ENCODE data around the gene BMAL2. TPM values are rescaled to one million over a fixed set of nuclear protein-coding genes. Genes with fewer than 3 reads are reported as not detected.
A peak's percentile ranks its signal among the peaks of the same experiment; 100 is the strongest.

BMAL2 gene
- total RNA-seq, 2 donors from 2014 or later: 2.0 to 2.5 TPM

- no peaks in the 10 kb centered on the region for H3K9me3 ChIP-seq
- DNase-seq (ENCODE audit: low spot score): no peak
- intact Hi-C loops (cut with DNase I): no loop called here
- TF ChIP-seq CTCF (IDR thresholded peaks at IDR 0.05): no peak
- TF ChIP-seq POLR2A (IDR thresholded peaks at IDR 0.05): no peak
- TF ChIP-seq POLR2AphosphoS5 (IDR thresholded peaks at IDR 0.05): no peak
- no peak overlapping the region for H3K4me3 ChIP-seq
- 25% methylated on average over 4 of the region's 4 CpGs for WGBS
- no peaks in the 10 kb centered on the region for H3K4me1 ChIP-seq (replicated peaks)
- H3K27ac ChIP-seq: no peak overlapping the region
- no peaks in the 10 kb centered on the region for H3K36me3 ChIP-seq
- no peaks in the 10 kb centered on the region for H3K27me3 ChIP-seq (replicated peaks; ENCODE audit: insufficient read depth)
Observed at GRCh38 chr12:27290501-27291168, 42.0 kb upstream of the BMAL2 start.

GRCh38 chr12:27291862-27292261 is 40.8 kb upstream of the BMAL2 start:
- no peak overlapping the region for H3K27ac ChIP-seq
- H3K4me1 ChIP-seq (replicated peaks): no peaks in the 10 kb centered on the region
- H3K4me3 ChIP-seq: no peak overlapping the region
- 16% methylated on average over 1 of the region's 1 CpG for WGBS
- TF ChIP-seq POLR2A (IDR thresholded peaks at IDR 0.05) (no peak), POLR2AphosphoS5 (IDR thresholded peaks at IDR 0.05) (peak; percentile 11)
- H3K9me3 ChIP-seq: no peaks in the 10 kb centered on the region
- DNase-seq (ENCODE audit: low spot score): no peak
- no peaks in the 10 kb centered on the region for H3K27me3 ChIP-seq (replicated peaks; ENCODE audit: insufficient read depth)
- H3K36me3 ChIP-seq: no peaks in the 10 kb centered on the region
- intact Hi-C loops (cut with DNase I): no loop called here

GRCh38 chr12:27292718-27293117 is 39.9 kb upstream of the BMAL2 start:
- intact Hi-C loops (cut with DNase I): no loop called here
- H3K4me3 ChIP-seq: no peak overlapping the region
- H3K9me3 ChIP-seq: no peaks in the 10 kb centered on the region
- H3K4me1 ChIP-seq (replicated peaks): no peaks in the 10 kb centered on the region
- no peak for DNase-seq (ENCODE audit: low spot score)
- TF ChIP-seq POLR2A (IDR thresholded peaks at IDR 0.05): no peak
- TF ChIP-seq CTCF (IDR thresholded peaks at IDR 0.05): no peak
- no peak for TF ChIP-seq POLR2AphosphoS5 (IDR thresholded peaks at IDR 0.05)
- H3K27ac ChIP-seq: no peak overlapping the region
- H3K36me3 ChIP-seq: no peaks in the 10 kb centered on the region
- H3K27me3 ChIP-seq (replicated peaks; ENCODE audit: insufficient read depth): no peaks in the 10 kb centered on the region
- 83% methylated on average over 2 of the region's 2 CpGs for WGBS

- no peak overlapping the region for H3K4me3 ChIP-seq
- no peak overlapping the region for H3K27ac ChIP-seq
- intact Hi-C loops (cut with DNase I): no loop called here
- TF ChIP-seq POLR2AphosphoS5 (IDR thresholded peaks at IDR 0.05): no peak
- no peak for TF ChIP-seq POLR2A (IDR thresholded peaks at IDR 0.05)
- TF ChIP-seq CTCF (IDR thresholded peaks at IDR 0.05): no peak
- no peaks in the 10 kb centered on the region for H3K9me3 ChIP-seq
- no peaks in the 10 kb centered on the region for H3K4me1 ChIP-seq (replicated peaks)
- no peaks in the 10 kb centered on the region for H3K27me3 ChIP-seq (replicated peaks; ENCODE audit: insufficient read depth)
- 13% methylated on average over 3 of the region's 3 CpGs for WGBS
- no peaks in the 10 kb centered on the region for H3K36me3 ChIP-seq
- DNase-seq (ENCODE audit: low spot score): peak; percentile 49
Observed at GRCh38 chr12:27293463-27293862, 39.2 kb upstream of the BMAL2 start.

GRCh38 chr12:27296674-27297073 is 36.0 kb upstream of the BMAL2 start:
- DNase-seq (ENCODE audit: low spot score): no peak
- TF ChIP-seq CTCF (IDR thresholded peaks at IDR 0.05) (no peak), POLR2A (IDR thresholded peaks at IDR 0.05) (no peak), POLR2AphosphoS5 (IDR thresholded peaks at IDR 0.05) (no peak)
- H3K27ac ChIP-seq: no peak overlapping the region
- no peaks in the 10 kb centered on the region for H3K27me3 ChIP-seq (replicated peaks; ENCODE audit: insufficient read depth)
- no peaks in the 10 kb centered on the region for H3K4me1 ChIP-seq (replicated peaks)
- H3K9me3 ChIP-seq: no peaks in the 10 kb centered on the region
- WGBS: 70% methylated on average over 6 of the region's 6 CpGs
- intact Hi-C loops (cut with DNase I): no loop called here
- H3K4me3 ChIP-seq: no peak overlapping the region
- H3K36me3 ChIP-seq: no peaks in the 10 kb centered on the region
